PC-3 (cell line): Measurements from ENCODE around the gene TTC27.

Experiments used
- CTCF ChIP-seq: fragments of 300-600 bp; sonication (generic); conservative IDR thresholded peaks from 2 replicates; pipeline ENCODE4 v1.5.1; 2017; ENCODE audit warnings: antibody characterized with exemption, low read depth, mild to moderate bottlenecking, low read length
- EZH2 ChIP-seq: fragments of 300-600 bp; sonication (generic); IDR thresholded peaks from one replicate; pipeline ENCODE4 v1.6.1; 2017; ENCODE audit warnings: antibody characterized with exemption, mild to moderate bottlenecking, low read length; ENCODE audit not compliant: unreplicated experiment
- EZH2phosphoT487 ChIP-seq: fragments of 300-600 bp; sonication (generic); IDR thresholded peaks from 2 replicates; pipeline ENCODE4 v1.6.1; 2018; ENCODE audit warnings: mild to moderate bottlenecking, antibody characterized with exemption, low read length, borderline replicate concordance

GRCh38 chr2:32720771-32721170 is 92.9 kb downstream of the TTC27 start:
- TF ChIP-seq CTCF (no peak), EZH2phosphoT487 (no peak), EZH2 (no peak)
